SK-N-SH (cell line): ENCODE results near the gene ITGAE. TPM values are rescaled to one million over a fixed set of nuclear protein-coding genes. Genes with fewer than 3 reads are reported as not detected.

Experiments used
- CTCF ChIA-PET: fragments of 300-600, 350-600 bp; formaldehyde crosslinking; extraction: SDS; loops from one replicate; lab custom pipeline; 2021; lab: Yijun Ruan, JAX
- POLR2A ChIA-PET: fragments of 350-600 bp; sonication (Branson Sonifier 250); formaldehyde crosslinking; extraction: SDS; loops from one replicate; lab custom pipeline; 2020; ENCODE audit warnings: antibody characterized with exemption, inconsistent platforms; lab: Yijun Ruan, JAX
- DNase-seq: peaks from one replicate; pipeline ENCODE4 v3.0.0; 2012
- H2AFZ ChIP-seq: fragments of 200-600 bp; sonication (generic); 2 replicates; pipeline ENCODE4 v1.8.1; 2016; ENCODE audit warnings: antibody characterized with exemption, mild to moderate bottlenecking, low read depth
- H3F3A ChIP-seq: fragments of 200-600 bp; sonication (generic); replicated peaks from 2 replicates; pipeline ENCODE3; 2016; ENCODE audit warnings: antibody characterized with exemption, mild to moderate bottlenecking; ENCODE audit not compliant: insufficient read depth
- H3K27ac ChIP-seq, 2 experiments: fragments of 200-500 bp in 1 of 2; fragments of 200-600 bp in 1 of 2; sonication (Bioruptor generic) in 1 of 2; sonication (generic), shearing (Covaris generic) in 1 of 2; 2 replicates each; pipeline versions ENCODE4 v1.5.1 to v1.6.1; 2014 to 2016; ENCODE audit warnings: low read depth in 2 of 2, inconsistent platforms in 1 of 2, low read length in 1 of 2, mild to moderate bottlenecking in 1 of 2, mixed read lengths in 1 of 2
- H3K27me3 ChIP-seq: fragments of 200-600 bp; sonication (generic), shearing (Covaris generic); 2 replicates; pipeline ENCODE4 v1.6.1; 2016; ENCODE audit warnings: mixed run types; ENCODE audit not compliant: insufficient read depth
- H3K36me3 ChIP-seq, 2 experiments: fragments of 200-500 bp in 1 of 2; fragments of 200-600 bp in 1 of 2; sonication (Bioruptor generic) in 1 of 2; sonication (generic) in 1 of 2; replicated peaks in 1 of 2; 2 replicates each; pipeline versions ENCODE3 to v1.5.1; 2014 to 2016; ENCODE audit warnings: low read length in 1 of 2, mild to moderate bottlenecking in 1 of 2; ENCODE audit not compliant: insufficient read depth in 2 of 2, control insufficient read depth in 1 of 2
- H3K4me1 ChIP-seq, 2 experiments: fragments of 200-500 bp in 1 of 2; fragments of 200-600 bp in 1 of 2; sonication (Bioruptor generic) in 1 of 2; sonication (generic), shearing (Covaris generic) in 1 of 2; 2 replicates each; pipeline versions ENCODE4 v1.5.1 to v1.6.1; 2014 to 2016; ENCODE audit warnings: low read depth in 1 of 2, low read length in 1 of 2, mixed run types in 1 of 2; ENCODE audit not compliant: insufficient read depth in 2 of 2, control insufficient read depth in 1 of 2
- H3K4me2 ChIP-seq: fragments of 200-600 bp; sonication (generic), shearing (Covaris generic); 2 replicates; pipeline ENCODE4 v1.6.1; 2017; ENCODE audit warnings: mixed run types
- H3K4me3 ChIP-seq, 2 experiments: fragments of 200-500 bp in 1 of 2; fragments of 200-600 bp in 1 of 2; sonication (Bioruptor generic) in 1 of 2; sonication (generic), shearing (Covaris generic) in 1 of 2; 2 replicates each; pipeline versions ENCODE4 v1.5.1 to v1.8.1; 2014 to 2016; ENCODE audit warnings: low read depth in 2 of 2, inconsistent platforms in 1 of 2, low read length in 1 of 2, mild to moderate bottlenecking in 1 of 2, mixed read lengths in 1 of 2, moderate library complexity in 1 of 2
- H3K79me2 ChIP-seq: fragments of 200-600 bp; sonication (generic); 2 replicates; pipeline ENCODE4 v1.8.1; 2017; ENCODE audit warnings: mild to moderate bottlenecking; ENCODE audit not compliant: insufficient read depth
- H3K9ac ChIP-seq: fragments of 200-600 bp; sonication (generic); 2 replicates; pipeline ENCODE4 v1.6.1; 2017; ENCODE audit warnings: mixed run types
- H3K9me2 ChIP-seq: fragments of 200-600 bp; sonication (generic); 2 replicates; pipeline ENCODE4 v1.6.1; 2017; ENCODE audit warnings: mixed run types
- H3K9me3 ChIP-seq: fragments of 200-600 bp; sonication (generic); 2 replicates; pipeline ENCODE4 v1.6.1; 2017; ENCODE audit warnings: mixed run types, mild to moderate bottlenecking, moderate library complexity
- H4K20me1 ChIP-seq: fragments of 200-600 bp; sonication (generic); 2 replicates; pipeline ENCODE4 v1.6.1; 2017; ENCODE audit warnings: mild to moderate bottlenecking, mixed run types; ENCODE audit not compliant: insufficient read depth
- CHD2 ChIP-seq: fragments of 150-350 bp; IDR thresholded peaks from 2 replicates; pipeline ENCODE4 v1.6.1; 2018; ENCODE audit warnings: low read length; ENCODE audit not compliant: partially characterized antibody
- CTCF ChIP-seq: fragments of 200-600 bp; sonication (generic); IDR thresholded peaks from 2 replicates; pipeline ENCODE4 v1.6.1; 2017; ENCODE audit warnings: antibody characterized with exemption, mild to moderate bottlenecking, moderate library complexity
- EP300 ChIP-seq, 2 experiments: IDR thresholded peaks; 2 replicates each; pipeline versions ENCODE4 v1.4.0 to v1.6.1; 2012; ENCODE audit warnings: borderline replicate concordance in 1 of 2, low read depth in 1 of 2, low read length in 1 of 2
- FOSL2 ChIP-seq: IDR thresholded peaks from 2 replicates; pipeline ENCODE4 v1.4.0; 2012; ENCODE audit warnings: low read depth, mild to moderate bottlenecking, moderate library complexity, borderline replicate concordance
- FOXJ3 ChIP-seq: sonication (generic); formaldehyde crosslinking; IDR thresholded peaks from 2 replicates; pipeline ENCODE4 v1.5.1; 2020; ENCODE audit warnings: mild to moderate bottlenecking, missing genetic modification reagents
- GATA2 ChIP-seq: sonication (generic); formaldehyde crosslinking; IDR thresholded peaks from 2 replicates; pipeline ENCODE4 v1.5.0; 2020; ENCODE audit warnings: mild to moderate bottlenecking, missing genetic modification reagents
- MAX ChIP-seq: IDR thresholded peaks from 2 replicates; pipeline ENCODE4 v1.4.0; 2012; ENCODE audit warnings: low read depth
- MXI1 ChIP-seq: IDR thresholded peaks from 2 replicates; pipeline ENCODE4 v1.6.1; 2012; ENCODE audit warnings: mild to moderate bottlenecking, low read depth, low read length, improper control_type of control experiment
- NFIC ChIP-seq: IDR thresholded peaks from 2 replicates; pipeline ENCODE4 v1.4.0; 2012; ENCODE audit warnings: borderline replicate concordance
- NRF1 ChIP-seq: IDR thresholded peaks from 2 replicates; pipeline ENCODE4 v1.6.1; 2012; ENCODE audit warnings: low read depth, mild to moderate bottlenecking, low read length
- POLR2AphosphoS5 ChIP-seq: IDR thresholded peaks from 2 replicates; pipeline ENCODE4 v1.6.1; 2012; ENCODE audit warnings: low read depth, low read length
- RCOR1 ChIP-seq: fragments of 150-350 bp; IDR thresholded peaks from 2 replicates; pipeline ENCODE4 v1.6.1; 2017; ENCODE audit warnings: antibody characterized with exemption, low read length
- REST ChIP-seq: IDR thresholded peaks from 2 replicates; pipeline ENCODE4 v1.6.1; 2012; ENCODE audit warnings: mild to moderate bottlenecking, low read depth, low read length, moderate library complexity
- RFX5 ChIP-seq: IDR thresholded peaks from 2 replicates; pipeline ENCODE4 v1.6.1; 2012; ENCODE audit warnings: mild to moderate bottlenecking, improper control_type of control experiment, low read length
- RXRA ChIP-seq: IDR thresholded peaks from 2 replicates; pipeline ENCODE4 v1.4.0; 2012; ENCODE audit warnings: low read depth, mild to moderate bottlenecking, borderline replicate concordance
- TCF12 ChIP-seq: IDR thresholded peaks from 2 replicates; pipeline ENCODE4 v1.4.0; 2012
- TEAD4 ChIP-seq: IDR thresholded peaks from 2 replicates; pipeline ENCODE4 v1.4.0; 2012; ENCODE audit warnings: mild to moderate bottlenecking, borderline replicate concordance; ENCODE audit not compliant: insufficient read depth
- USF1 ChIP-seq: IDR thresholded peaks from 2 replicates; pipeline ENCODE4 v1.4.0; 2012; ENCODE audit warnings: low read depth, borderline replicate concordance
- YY1 ChIP-seq: IDR thresholded peaks from 2 replicates; pipeline ENCODE4 v1.4.0; 2012; ENCODE audit warnings: low read depth, mild to moderate bottlenecking
- WGBS: methylation state at CpG from one replicate; pipeline ENCODE4 v1.1.6; 2017; ENCODE audit warnings: low lambda C conversion rate; 5-methylcytosine and 5-hydroxymethylcytosine counted together
- polyA plus RNA-seq, 3 experiments: library from polyadenylated mRNA; depleted of rRNA; stranded (reverse); fragments of >200 nt; gene quantifications; 2 replicates each; pipeline ENCODE4 v1.2.3, GENCODE V29; 2012

The ITGAE gene
- polyA plus RNA-seq, 1 of the 3 experiments (the other 2 are of a cell fraction), result 56.7 TPM

- no peak overlapping the region for H3K4me2 ChIP-seq
- H3K9me2 ChIP-seq, result no peaks in the 10 kb centered on the region
- no peaks in the 10 kb centered on the region for H3K27me3 ChIP-seq
- TF ChIP-seq CTCF, result no peak
- no peak for TF ChIP-seq MXI1
- TF ChIP-seq FOSL2, result no peak
- TF ChIP-seq NRF1, result no peak
- TF ChIP-seq FOXJ3 (CRISPR knock-in tag), result no peak
- no peak for TF ChIP-seq NFIC
- no peak for TF ChIP-seq TEAD4
- TF ChIP-seq MAX, result no peak
- no peak for TF ChIP-seq CHD2
- TF ChIP-seq TCF12, result no peak
- no peak for TF ChIP-seq RFX5
- TF ChIP-seq EP300 (IDR thresholded peaks at IDR 0.05; ENCODE audit: borderline replicate concordance in 1 of 2, low read depth in 1 of 2, low read length in 1 of 2), result no peak
- TF ChIP-seq RXRA, result no peak
- no peak for TF ChIP-seq POLR2AphosphoS5
- no peak for TF ChIP-seq RCOR1
- no peak for TF ChIP-seq GATA2
- TF ChIP-seq YY1, result no peak
- no peak for TF ChIP-seq USF1
- no peak for TF ChIP-seq REST
- no peak overlapping the region for H3K27ac ChIP-seq
- H2AFZ ChIP-seq, result peak overlapping the region; percentile 71
- no peaks in the 10 kb centered on the region for H3K9me3 ChIP-seq
- POLR2A ChIA-PET, result no interaction called here
- no peaks in the 10 kb centered on the region for H4K20me1 ChIP-seq
- H3K4me1 ChIP-seq, result no peaks in the 10 kb centered on the region
- no peaks in the 10 kb centered on the region for H3K79me2 ChIP-seq
- H3K36me3 ChIP-seq, result no peaks in the 10 kb centered on the region
- no peak overlapping the region for H3K4me3 ChIP-seq
- no peaks in the 10 kb centered on the region for H3F3A ChIP-seq
- CTCF ChIA-PET, result interaction anchor here (1.2 kb wide), 1 partner anchor 36 kb away, joined by 8 read pairs; no protein-coding TSS in a partner anchor
- WGBS, result 97% methylated on average over 3 of the region's 3 CpGs
- no peak for DNase-seq
- H3K9ac ChIP-seq, result no peak overlapping the region
Measured at GRCh38 chr17:3773966-3774365, 27.0 kb downstream of the ITGAE start.
